ENCODE data around the gene SYTL3.

Gene SYTL3

DNA sequence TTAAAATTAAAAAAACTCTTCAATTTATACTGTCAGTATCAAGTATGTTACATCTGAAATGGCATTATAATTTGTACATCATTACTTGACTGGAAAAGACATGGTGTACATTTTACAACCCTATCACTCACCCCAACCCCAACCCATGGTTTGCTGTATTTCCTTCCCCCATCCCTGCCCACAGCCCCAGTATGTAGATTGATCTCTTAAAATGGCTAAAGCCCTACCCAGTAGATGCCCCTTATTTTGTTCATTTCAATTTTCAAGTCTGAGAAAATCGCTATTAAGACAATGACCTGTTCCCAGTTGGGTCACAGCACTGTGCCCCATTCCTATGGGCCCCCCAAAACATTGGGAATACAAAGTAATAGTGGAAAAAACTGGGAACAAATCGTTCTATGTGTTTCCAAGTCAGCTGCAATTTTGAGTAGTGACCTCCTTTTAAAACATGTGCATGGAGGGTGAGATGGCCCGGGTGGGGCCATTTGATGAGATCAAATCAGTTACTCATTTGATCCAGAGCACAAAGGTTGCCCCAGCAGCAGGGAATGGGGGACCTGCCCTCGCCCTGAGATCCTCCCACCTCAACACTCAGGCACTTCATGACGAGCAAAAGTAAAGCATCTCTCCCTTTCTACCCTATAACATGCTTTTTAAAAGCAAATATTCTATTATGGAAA is 156.0 kb downstream of the SYTL3 start:
- no peaks in the 10 kb centered on the region for H3K27me3 ChIP-seq (replicated peaks)
- no peak overlapping the region for H3K4me3 ChIP-seq (ENCODE audit: low read depth, low read length)
- no peaks in the 10 kb centered on the region for H3K36me3 ChIP-seq (replicated peaks)
- in situ Hi-C loops (cut with HindIII; ENCODE audit: low pct_ligation_motif_present, low sequenced_read_pairs), result no loop called here
- H3K27ac ChIP-seq, result no peak overlapping the region
- TF ChIP-seq, protein P1, sequence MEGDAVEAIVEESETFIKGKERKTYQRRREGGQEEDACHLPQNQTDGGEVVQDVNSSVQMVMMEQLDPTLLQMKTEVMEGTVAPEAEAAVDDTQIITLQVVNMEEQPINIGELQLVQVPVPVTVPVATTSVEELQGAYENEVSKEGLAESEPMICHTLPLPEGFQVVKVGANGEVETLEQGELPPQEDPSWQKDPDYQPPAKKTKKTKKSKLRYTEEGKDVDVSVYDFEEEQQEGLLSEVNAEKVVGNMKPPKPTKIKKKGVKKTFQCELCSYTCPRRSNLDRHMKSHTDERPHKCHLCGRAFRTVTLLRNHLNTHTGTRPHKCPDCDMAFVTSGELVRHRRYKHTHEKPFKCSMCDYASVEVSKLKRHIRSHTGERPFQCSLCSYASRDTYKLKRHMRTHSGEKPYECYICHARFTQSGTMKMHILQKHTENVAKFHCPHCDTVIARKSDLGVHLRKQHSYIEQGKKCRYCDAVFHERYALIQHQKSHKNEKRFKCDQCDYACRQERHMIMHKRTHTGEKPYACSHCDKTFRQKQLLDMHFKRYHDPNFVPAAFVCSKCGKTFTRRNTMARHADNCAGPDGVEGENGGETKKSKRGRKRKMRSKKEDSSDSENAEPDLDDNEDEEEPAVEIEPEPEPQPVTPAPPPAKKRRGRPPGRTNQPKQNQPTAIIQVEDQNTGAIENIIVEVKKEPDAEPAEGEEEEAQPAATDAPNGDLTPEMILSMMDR (IDR thresholded peaks at IDR 0.05; ENCODE audit: low read depth, low read length, missing control alignments), result no peak
- no peak for DNase-seq

GRCh38 chr6:158807515-158808441 is 157.9 kb downstream of the SYTL3 start:
- H3K36me3 ChIP-seq (replicated peaks), result no peaks in the 10 kb centered on the region
- TF ChIP-seq, protein P1 (IDR thresholded peaks at IDR 0.05; ENCODE audit: low read depth, low read length, missing control alignments), result no peak

DNA sequence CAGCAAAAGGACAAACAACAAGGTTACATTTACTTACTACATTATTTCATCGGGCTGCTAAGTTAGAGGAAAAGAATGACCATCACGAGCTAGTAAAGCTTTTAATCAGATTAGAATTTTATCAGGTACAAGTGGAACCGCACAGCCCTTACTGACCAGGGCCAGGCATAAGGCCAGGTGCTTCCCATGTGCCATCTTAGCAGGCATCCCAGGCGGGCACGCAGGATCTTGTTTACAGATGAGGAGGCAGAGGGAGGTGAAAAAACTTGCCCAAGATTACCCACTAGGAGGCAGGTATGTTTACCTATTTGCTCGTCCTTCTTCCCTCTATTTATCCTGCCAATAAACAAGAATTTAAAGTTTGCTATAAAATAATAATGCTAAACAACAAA is 158.6 kb downstream of the SYTL3 start:
- no peaks in the 10 kb centered on the region for H3K27me3 ChIP-seq (replicated peaks)
- H3K27ac ChIP-seq, result no peak overlapping the region
- in situ Hi-C loops (cut with HindIII; ENCODE audit: low pct_ligation_motif_present, low sequenced_read_pairs), result no loop called here
- H3K36me3 ChIP-seq (replicated peaks), result no peaks in the 10 kb centered on the region
- DNase-seq, result no peak
- TF ChIP-seq, protein P1 (IDR thresholded peaks at IDR 0.05; ENCODE audit: low read depth, low read length, missing control alignments), result no peak
- no peak overlapping the region for H3K4me3 ChIP-seq (ENCODE audit: low read depth, low read length)

More at GRCh38 chr6:158807515-158808441, 157.9 kb downstream of the SYTL3 start:
- no peak for DNase-seq
- no peak overlapping the region for H3K4me3 ChIP-seq (ENCODE audit: low read depth, low read length)
- in situ Hi-C loops (cut with HindIII; ENCODE audit: low pct_ligation_motif_present, low sequenced_read_pairs), result no loop called here
- H3K27me3 ChIP-seq (replicated peaks), result no peaks in the 10 kb centered on the region
- H3K27ac ChIP-seq, result no peak overlapping the region

DNA sequence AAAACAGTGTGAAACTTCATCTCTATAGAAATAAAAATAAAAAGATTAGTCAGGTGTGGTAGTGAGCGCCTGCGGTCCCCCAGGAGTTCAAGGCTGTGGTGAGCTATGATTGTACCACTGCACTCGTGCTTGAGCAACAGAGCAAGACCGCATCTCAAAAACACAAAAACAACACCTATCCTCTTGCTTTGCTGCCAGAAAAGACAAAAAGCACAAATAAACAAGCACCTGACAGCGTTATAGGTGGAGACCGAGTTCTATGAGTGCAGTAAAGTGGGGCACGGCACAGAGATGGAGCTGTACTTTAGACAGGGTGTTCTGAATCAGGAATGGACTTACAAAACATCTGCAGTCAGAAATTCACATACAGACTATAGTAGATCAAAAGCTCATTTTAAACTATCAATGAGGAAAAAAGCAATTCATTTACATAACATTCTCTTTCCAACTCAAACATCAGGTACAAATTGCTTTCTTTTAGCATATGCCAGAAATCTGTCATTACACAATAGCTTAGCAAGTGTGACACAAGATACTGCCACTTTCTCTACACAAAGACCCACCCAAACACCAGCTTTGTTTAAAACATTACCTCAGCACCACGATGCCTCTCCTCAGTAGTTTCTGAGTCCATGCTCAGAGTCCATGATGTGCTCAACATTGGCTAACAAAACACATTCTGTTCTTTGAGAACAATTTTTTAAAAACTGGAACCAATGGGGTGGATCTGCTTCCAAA is 159.3 kb downstream of the SYTL3 start:
- H3K27ac ChIP-seq, result no peak overlapping the region
- in situ Hi-C loops (cut with HindIII; ENCODE audit: low pct_ligation_motif_present, low sequenced_read_pairs), result no loop called here
- H3K4me3 ChIP-seq (ENCODE audit: low read depth, low read length), result no peak overlapping the region
- no peak for DNase-seq
- TF ChIP-seq, protein P1 (IDR thresholded peaks at IDR 0.05; ENCODE audit: low read depth, low read length, missing control alignments), result no peak
- H3K27me3 ChIP-seq (replicated peaks), result no peaks in the 10 kb centered on the region
- H3K36me3 ChIP-seq (replicated peaks), result no peaks in the 10 kb centered on the region

DNA sequence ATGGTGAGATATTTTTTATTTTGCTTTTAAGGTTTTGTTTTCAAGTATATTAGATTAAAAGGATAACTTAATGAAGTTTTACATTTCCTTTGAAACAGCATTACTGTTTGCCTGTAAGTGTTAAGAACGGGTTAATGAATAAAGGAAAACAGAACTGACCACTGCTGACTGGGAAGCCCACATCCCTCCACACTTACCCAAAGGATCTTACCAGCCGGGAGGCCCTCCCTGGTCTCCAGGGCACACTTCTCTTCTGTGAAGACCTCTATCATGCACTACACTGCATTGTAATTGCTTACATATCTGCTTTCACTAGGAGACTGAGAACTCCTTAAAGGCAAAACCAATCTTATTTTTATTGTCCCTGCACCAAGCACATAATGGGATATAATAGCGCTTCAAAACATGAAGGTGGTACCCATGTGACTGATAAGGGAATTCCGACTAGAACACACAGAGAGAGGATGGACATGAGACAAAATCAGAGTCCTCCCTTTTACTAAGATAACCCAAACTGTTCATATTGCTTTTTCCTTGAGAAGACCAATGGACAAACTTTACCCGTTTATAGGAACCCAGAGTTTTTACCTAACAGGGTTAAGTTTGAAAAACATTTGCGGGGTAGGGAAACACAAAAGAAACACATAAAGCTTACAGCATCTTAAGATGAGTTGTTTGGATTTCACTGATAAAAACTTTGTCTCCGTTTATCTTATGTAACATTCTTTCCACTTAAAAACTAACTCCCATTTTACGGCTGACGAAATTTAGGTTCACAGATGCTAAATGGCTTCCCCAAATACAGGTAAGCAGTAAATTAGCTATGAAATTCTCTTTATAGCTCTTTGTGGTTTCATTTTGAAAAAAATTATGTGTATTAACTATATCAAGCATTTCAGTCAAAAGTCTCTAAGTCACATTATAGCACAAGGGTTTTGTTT is 160.6 kb downstream of the SYTL3 start:
- Histone ChIP-seq H3K36me3 (replicated peaks) (no peaks in the 10 kb centered on the region), H3K27ac (no peak overlapping the region), H3K27me3 (replicated peaks) (no peaks in the 10 kb centered on the region), H3K4me3 (ENCODE audit: low read depth, low read length) (no peak overlapping the region)
- in situ Hi-C loops (cut with HindIII; ENCODE audit: low pct_ligation_motif_present, low sequenced_read_pairs), result no loop called here
- TF ChIP-seq, protein P1 (IDR thresholded peaks at IDR 0.05; ENCODE audit: low read depth, low read length, missing control alignments), result no peak
- no peak for DNase-seq
